Fibroblast of lung (primary cell): Measurements from ENCODE around the gene PAPPA. TPM values are rescaled to one million over a fixed set of nuclear protein-coding genes. Genes with fewer than 3 reads are reported as not detected.

Experiments
- DNase-seq, 2 donors: peaks; one replicate each; pipeline versions ENCODE4 v3.0.0 to v3.0.0-alpha.2; 2010; ENCODE audit warnings: low read depth in 2 of 2
- H2AFZ ChIP-seq: 2 replicates; pipeline ENCODE4 v1.5.1; 2012; ENCODE audit warnings: low read length, control low read depth, inconsistent platforms
- H3K27ac ChIP-seq: 2 replicates; pipeline ENCODE4 v1.5.1; 2011; ENCODE audit warnings: low read length, control low read depth; ENCODE audit not compliant: insufficient read depth
- H3K27me3 ChIP-seq: 2 replicates; pipeline ENCODE4 v1.5.1; 2011; ENCODE audit warnings: mild to moderate bottlenecking, low read length; ENCODE audit not compliant: control insufficient read depth, insufficient read depth
- H3K36me3 ChIP-seq: 2 replicates; pipeline ENCODE4 v1.5.1; 2011; ENCODE audit warnings: low read length; ENCODE audit not compliant: control insufficient read depth, insufficient read depth
- H3K4me1 ChIP-seq: 2 replicates; pipeline ENCODE4 v1.5.1; 2011; ENCODE audit warnings: low read length; ENCODE audit not compliant: control insufficient read depth, insufficient read depth; ENCODE audit errors: extremely low read depth
- H3K4me2 ChIP-seq: 2 replicates; pipeline ENCODE4 v1.5.1; 2011; ENCODE audit warnings: low read length, control low read depth; ENCODE audit not compliant: insufficient read depth; ENCODE audit errors: extremely low read depth
- H3K4me3 ChIP-seq, 4 experiments: fragments of 200-600 bp in 1 of 4; sonication (generic) in 1 of 4; replicated peaks in 1 of 4; 2 replicates each; pipeline ENCODE4 v1.5.1; 2011 to 2016; ENCODE audit warnings: low read length in 4 of 4, low read depth in 3 of 4, mild to moderate bottlenecking in 3 of 4, control low read depth in 2 of 4, inconsistent platforms in 1 of 4, mixed read lengths in 1 of 4; ENCODE audit not compliant: insufficient read depth in 1 of 4; ENCODE audit errors: control extremely low read depth in 1 of 4
- H3K79me2 ChIP-seq: 2 replicates; pipeline ENCODE4 v1.5.1; 2012; ENCODE audit warnings: mild to moderate bottlenecking, low read length, inconsistent platforms; ENCODE audit not compliant: control insufficient read depth, insufficient read depth
- H3K9ac ChIP-seq: 2 replicates; pipeline ENCODE4 v1.5.1; 2011; ENCODE audit warnings: mild to moderate bottlenecking, low read length, control low read depth; ENCODE audit not compliant: insufficient read depth
- H3K9me3 ChIP-seq: 2 replicates; pipeline ENCODE4 v1.5.1; 2012; ENCODE audit warnings: low read depth, low read length; ENCODE audit not compliant: control insufficient read depth, insufficient read depth
- H4K20me1 ChIP-seq: 2 replicates; pipeline ENCODE4 v1.5.1; 2011; ENCODE audit warnings: low read length; ENCODE audit not compliant: control insufficient read depth, insufficient read depth; ENCODE audit errors: extremely low read depth
- EZH2 ChIP-seq: IDR thresholded peaks from 2 replicates; pipeline ENCODE4 v1.5.1; 2012; ENCODE audit warnings: low read length, control low read depth, mild to moderate bottlenecking; ENCODE audit errors: missing control alignments
- polyA plus RNA-seq, 2 donors: library from polyadenylated mRNA; depleted of rRNA in 1 of 2; stranded (reverse) in 1 of 2; unstranded in 1 of 2; fragments of >200 nt; gene quantifications; 2 replicates each; pipeline ENCODE4 v1.2.1, GENCODE V29; 2011 to 2012; ENCODE audit warnings: missing spikeins in 1 of 2
- total RNA-seq: library from RNA; depleted of rRNA; stranded (reverse); fragments of >200 nt; gene quantifications from 2 replicates; pipeline ENCODE4 v1.2.1, GENCODE V29; 2014
- TF ChIP-seq, protein P1 (sequence below), 2 donors: IDR thresholded peaks in 1 of 2; conservative IDR thresholded peaks in 1 of 2; 1 replicate in 1 of 2; 2 replicates in 1 of 2; pipeline ENCODE4 v1.5.1; 2011 to 2012; ENCODE audit warnings: low read length in 2 of 2, control low read depth in 1 of 2, inconsistent platforms in 1 of 2, low read depth in 1 of 2, mild to moderate bottlenecking in 1 of 2

The PAPPA gene
- total and polyA plus RNA-seq, 2 donors (not counting 1 experiment from before 2014, with no cell fraction given): 8.8 to 45.7 TPM

DNA sequence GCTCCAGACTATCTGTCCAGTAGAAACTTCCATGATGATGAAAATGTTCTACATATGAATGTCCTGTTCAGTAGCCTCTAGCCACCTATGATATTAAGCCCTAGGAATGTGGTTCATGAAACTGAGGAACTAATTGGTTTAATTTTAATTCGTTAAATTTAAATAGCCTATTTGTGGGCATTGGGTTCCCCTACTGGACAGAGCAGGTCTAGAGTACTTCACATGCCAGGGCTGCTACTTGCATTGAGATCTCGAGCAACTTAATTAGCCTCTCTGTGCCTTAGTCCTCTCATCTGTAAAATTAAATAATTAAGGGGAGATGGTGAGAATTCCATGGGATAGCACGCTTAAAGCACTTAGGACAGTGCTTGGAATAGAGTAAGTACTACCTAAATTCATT lies 160.0 kb downstream of the PAPPA start:
- Histone ChIP-seq H3K79me2 (no peaks in the 10 kb centered on the region), H2AFZ (no peak overlapping the region), H3K27ac (no peak overlapping the region), H3K9ac (no peak overlapping the region), H3K4me1 (no peaks in the 10 kb centered on the region), H3K36me3 (no peaks in the 10 kb centered on the region), H3K27me3 (no peaks in the 10 kb centered on the region), H3K9me3 (no peaks in the 10 kb centered on the region), H3K4me3 (no peak overlapping the region), H3K4me2 (no peak overlapping the region), H4K20me1 (no peaks in the 10 kb centered on the region)
- TF ChIP-seq EZH2: no peak
- TF ChIP-seq, protein P1, sequence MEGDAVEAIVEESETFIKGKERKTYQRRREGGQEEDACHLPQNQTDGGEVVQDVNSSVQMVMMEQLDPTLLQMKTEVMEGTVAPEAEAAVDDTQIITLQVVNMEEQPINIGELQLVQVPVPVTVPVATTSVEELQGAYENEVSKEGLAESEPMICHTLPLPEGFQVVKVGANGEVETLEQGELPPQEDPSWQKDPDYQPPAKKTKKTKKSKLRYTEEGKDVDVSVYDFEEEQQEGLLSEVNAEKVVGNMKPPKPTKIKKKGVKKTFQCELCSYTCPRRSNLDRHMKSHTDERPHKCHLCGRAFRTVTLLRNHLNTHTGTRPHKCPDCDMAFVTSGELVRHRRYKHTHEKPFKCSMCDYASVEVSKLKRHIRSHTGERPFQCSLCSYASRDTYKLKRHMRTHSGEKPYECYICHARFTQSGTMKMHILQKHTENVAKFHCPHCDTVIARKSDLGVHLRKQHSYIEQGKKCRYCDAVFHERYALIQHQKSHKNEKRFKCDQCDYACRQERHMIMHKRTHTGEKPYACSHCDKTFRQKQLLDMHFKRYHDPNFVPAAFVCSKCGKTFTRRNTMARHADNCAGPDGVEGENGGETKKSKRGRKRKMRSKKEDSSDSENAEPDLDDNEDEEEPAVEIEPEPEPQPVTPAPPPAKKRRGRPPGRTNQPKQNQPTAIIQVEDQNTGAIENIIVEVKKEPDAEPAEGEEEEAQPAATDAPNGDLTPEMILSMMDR (conservative IDR thresholded peaks at IDR 0.05 in 1 of 2, IDR thresholded peaks at IDR 0.05 in 1 of 2; ENCODE audit: low read depth in 1 of 2, low read length in 2 of 2): peak in 1 of 2 donors; percentile 26
- peak in 1 of 2 donors; percentile 21 for DNase-seq

DNA sequence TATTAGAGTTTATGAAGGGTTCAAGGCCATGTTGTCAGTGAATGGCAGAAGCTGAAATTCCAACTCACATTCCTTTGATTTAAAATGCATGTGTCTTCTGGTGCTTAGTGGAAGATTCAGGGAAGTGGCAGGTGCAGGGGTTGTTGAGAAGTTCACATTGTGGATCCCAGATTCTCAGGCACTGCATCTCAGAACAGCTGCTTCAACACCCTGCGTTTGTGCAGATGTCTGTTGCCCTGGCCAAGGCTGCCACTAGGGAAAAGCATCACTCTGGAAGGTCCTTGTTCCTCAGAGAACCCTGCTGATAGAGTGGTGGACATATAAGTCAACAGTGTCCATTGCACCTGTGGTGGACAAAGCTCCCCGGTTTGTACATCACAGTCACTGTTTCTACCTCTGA lies 162.7 kb downstream of the PAPPA start:
- DNase-seq: no peak
- H2AFZ ChIP-seq: no peak overlapping the region
- no peaks in the 10 kb centered on the region for H4K20me1 ChIP-seq
- no peaks in the 10 kb centered on the region for H3K27me3 ChIP-seq
- no peak for TF ChIP-seq EZH2
- TF ChIP-seq, protein P1 (conservative IDR thresholded peaks at IDR 0.05 in 1 of 2, IDR thresholded peaks at IDR 0.05 in 1 of 2; ENCODE audit: low read depth in 1 of 2, low read length in 2 of 2): no peak
- no peaks in the 10 kb centered on the region for H3K4me1 ChIP-seq
- H3K27ac ChIP-seq: no peak overlapping the region
- H3K79me2 ChIP-seq: no peaks in the 10 kb centered on the region
- no peak overlapping the region for H3K4me3 ChIP-seq
- no peaks in the 10 kb centered on the region for H3K36me3 ChIP-seq
- H3K9ac ChIP-seq: no peak overlapping the region
- no peaks in the 10 kb centered on the region for H3K9me3 ChIP-seq
- no peak overlapping the region for H3K4me2 ChIP-seq

GRCh38 chr9:116317503-116317902 lies 163.9 kb downstream of the PAPPA start:
- TF ChIP-seq EZH2: no peak
- Histone ChIP-seq H2AFZ (no peak overlapping the region), H3K4me3 (no peak overlapping the region), H4K20me1 (no peaks in the 10 kb centered on the region), H3K27ac (no peak overlapping the region), H3K4me1 (no peaks in the 10 kb centered on the region), H3K9ac (no peak overlapping the region), H3K79me2 (no peaks in the 10 kb centered on the region), H3K27me3 (no peaks in the 10 kb centered on the region), H3K4me2 (no peak overlapping the region), H3K36me3 (no peaks in the 10 kb centered on the region), H3K9me3 (no peaks in the 10 kb centered on the region)
- DNase-seq: no peak
